Epithelial cell of esophagus (primary cell): ENCODE data around the gene GAPDHS.

Experiments used
- DNase-seq: peaks from one replicate; pipeline ENCODE4 v3.0.0; 2010; ENCODE audit warnings: low read depth
- H3K4me3 ChIP-seq: 2 replicates; pipeline ENCODE4 v1.5.1; 2011; ENCODE audit warnings: mild to moderate bottlenecking, low read length, control low read depth
- TF ChIP-seq, protein P1 (sequence below): IDR thresholded peaks from 2 replicates; pipeline ENCODE4 v1.5.1; 2011; ENCODE audit warnings: low read depth, mild to moderate bottlenecking, low read length, control low read depth, inconsistent platforms; ENCODE audit not compliant: insufficient read depth; ENCODE audit errors: missing control alignments

Gene GAPDHS

DNA sequence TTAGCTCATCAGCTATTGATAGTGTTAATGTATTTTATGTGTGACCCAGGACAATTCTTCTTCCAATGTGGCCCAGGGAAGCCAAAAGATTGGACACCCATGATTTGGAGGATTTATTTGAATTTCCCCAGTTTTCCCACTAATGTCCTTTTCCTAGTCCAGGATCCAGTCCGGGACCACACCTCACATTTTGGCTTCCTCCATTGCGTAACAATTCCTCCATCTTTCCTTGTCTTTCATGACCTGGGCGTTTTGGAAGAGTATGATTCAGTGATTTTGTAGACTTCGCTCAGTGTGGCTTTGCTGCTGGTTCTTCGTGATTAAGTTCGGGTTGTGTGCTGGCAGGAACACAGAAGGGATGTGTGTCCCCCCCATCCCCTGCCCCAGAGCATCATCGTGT is 33.5 kb downstream of the GAPDHS start:
- TF ChIP-seq, protein P1, sequence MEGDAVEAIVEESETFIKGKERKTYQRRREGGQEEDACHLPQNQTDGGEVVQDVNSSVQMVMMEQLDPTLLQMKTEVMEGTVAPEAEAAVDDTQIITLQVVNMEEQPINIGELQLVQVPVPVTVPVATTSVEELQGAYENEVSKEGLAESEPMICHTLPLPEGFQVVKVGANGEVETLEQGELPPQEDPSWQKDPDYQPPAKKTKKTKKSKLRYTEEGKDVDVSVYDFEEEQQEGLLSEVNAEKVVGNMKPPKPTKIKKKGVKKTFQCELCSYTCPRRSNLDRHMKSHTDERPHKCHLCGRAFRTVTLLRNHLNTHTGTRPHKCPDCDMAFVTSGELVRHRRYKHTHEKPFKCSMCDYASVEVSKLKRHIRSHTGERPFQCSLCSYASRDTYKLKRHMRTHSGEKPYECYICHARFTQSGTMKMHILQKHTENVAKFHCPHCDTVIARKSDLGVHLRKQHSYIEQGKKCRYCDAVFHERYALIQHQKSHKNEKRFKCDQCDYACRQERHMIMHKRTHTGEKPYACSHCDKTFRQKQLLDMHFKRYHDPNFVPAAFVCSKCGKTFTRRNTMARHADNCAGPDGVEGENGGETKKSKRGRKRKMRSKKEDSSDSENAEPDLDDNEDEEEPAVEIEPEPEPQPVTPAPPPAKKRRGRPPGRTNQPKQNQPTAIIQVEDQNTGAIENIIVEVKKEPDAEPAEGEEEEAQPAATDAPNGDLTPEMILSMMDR: no peak
- DNase-seq: no peak
- no peak overlapping the region for H3K4me3 ChIP-seq

DNA sequence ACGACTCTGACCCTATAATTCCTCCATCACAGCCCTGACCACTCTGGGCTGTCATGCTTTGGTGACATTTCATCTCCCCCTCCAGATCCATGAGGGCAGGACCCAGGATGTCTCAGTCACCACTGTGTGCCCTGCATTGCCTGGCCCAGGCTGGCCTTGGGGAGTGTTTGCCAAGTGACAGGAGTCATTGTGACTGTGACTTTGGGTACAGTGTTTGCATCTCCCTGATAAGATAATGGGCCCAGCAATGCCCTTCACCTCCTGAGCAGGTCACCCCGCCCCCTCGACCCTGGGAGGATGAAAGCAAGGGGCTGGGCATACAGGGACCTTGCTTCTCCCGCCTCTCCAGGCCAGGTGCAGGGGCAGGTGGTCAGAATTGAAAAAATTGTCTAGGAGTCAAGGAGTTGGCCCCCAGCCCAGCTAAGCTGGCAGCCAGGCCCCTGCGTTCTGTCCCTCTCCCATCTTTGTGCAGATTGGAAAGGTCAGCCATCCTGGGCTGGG is 36.1 kb downstream of the GAPDHS start:
- H3K4me3 ChIP-seq: no peak overlapping the region
- no peak for DNase-seq
- TF ChIP-seq, protein P1: no peak

DNA sequence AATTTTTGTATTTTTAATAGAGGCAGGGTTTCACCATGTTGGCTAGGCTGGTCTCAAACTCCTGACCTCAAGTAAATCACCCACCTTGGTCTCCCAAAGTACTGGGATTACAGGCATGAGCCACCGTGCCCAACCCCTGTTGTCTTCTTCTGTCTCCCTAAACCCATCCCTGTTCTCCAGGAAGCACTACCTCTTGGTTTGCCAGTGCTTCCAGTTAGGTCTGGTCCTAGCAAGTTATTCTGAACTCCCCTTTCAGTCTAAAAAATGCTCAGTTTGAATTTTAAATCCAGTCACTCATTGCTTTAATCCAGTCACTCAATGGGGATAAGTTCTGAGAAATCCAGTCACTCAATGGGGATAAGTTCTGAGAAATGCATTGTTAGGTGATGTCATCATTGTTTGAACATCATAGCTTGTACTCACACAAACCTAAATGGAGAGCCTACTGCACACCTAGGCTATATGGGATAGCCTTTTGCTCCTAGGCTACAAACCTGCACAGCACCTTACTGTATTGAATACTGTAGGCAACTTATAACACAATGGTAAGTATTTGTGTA is 38.2 kb downstream of the GAPDHS start:
- no peak overlapping the region for H3K4me3 ChIP-seq
- TF ChIP-seq, protein P1: no peak

DNA sequence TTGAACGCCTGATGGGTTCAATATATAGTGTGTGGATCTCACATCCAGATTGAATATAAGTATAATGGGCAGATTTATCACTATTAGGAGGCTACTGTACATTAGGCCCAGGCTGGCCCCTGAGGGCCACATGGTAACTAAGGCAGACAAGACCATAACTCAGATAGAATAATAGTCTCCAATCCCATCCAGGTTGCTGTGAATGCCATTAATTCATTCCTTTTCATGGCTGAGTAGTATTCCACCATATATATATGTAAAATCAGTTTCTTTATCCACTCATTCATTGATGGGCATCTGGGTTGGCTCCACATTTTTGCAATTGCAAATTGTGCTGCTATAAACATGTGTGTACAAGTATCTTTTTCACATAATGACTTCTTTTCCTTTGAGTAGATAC is 44.7 kb downstream of the GAPDHS start:
- TF ChIP-seq, protein P1: no peak
- DNase-seq: no peak
- H3K4me3 ChIP-seq: no peak overlapping the region

More for the DNA sequence above, 38.2 kb downstream of the GAPDHS start:
- DNase-seq: no peak

DNA sequence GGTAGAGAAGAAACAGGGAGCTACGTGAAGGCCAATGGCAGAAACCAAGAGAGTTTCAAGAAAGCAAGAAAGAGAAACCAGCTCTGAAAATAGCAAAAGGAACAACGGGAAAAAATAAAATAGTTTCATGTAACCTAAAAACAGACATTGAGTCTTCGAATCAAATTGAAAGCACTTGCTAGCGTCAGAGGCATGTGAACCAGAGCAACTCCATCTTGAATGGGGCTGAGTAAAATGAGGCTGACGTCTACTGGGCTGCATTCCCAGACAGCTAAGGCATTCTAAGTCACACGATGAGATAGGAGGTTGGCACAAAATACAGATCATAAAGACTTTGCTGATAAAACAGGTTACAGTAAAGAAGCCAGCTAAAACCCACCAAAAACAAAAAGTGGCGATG is 45.5 kb downstream of the GAPDHS start:
- no peak for DNase-seq
- no peak overlapping the region for H3K4me3 ChIP-seq
- TF ChIP-seq, protein P1: no peak

DNA sequence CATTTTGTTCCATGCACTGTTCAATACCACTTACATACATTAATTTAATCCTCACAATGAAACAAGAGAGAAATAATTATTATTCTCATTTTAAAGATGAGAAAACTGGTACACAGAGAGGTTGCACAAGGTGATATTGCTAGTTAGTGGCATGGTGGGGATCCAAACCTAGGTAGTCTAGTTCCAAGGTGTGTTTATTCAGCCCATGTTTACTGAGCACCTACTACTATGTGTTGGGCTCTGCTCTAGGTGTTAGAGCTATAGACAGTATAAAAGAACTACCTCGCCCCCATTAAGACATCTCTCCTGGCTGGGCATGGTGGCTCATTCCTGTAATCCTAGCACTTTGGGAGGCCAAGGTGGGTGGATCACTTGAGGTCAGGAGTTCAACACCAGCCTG is 49.5 kb downstream of the GAPDHS start:
- no peak for DNase-seq
- TF ChIP-seq, protein P1: no peak
- no peak overlapping the region for H3K4me3 ChIP-seq

DNA sequence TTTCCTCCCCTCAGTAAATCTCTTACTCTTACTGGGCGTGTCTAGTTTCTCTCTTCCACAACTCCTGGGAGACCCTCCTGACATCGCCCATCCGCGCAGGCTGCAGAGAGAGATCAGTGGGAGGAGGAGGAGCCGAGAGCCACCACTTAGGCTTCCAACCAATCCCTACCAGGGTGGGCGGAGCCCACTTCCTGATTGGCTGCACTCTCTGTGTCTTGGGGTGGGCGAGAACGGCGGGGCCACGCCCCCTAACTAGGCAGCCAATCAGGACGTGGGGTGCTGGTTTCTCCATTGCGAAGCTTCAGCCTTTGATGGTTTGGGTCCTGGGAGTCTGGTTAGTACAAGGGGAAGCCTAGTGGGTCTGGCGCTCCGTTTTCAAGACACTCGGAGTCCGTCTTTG is 52.6 kb downstream of the GAPDHS start, which contains the start of gene PMIS2:
Gene PMIS2, plus strand, starts transcription at position 326 of the 400 bp plus-strand sequence. CDS start 87 bp downstream, outside the sequence.
- TF ChIP-seq, protein P1: no peak

More for the DNA sequence above, 52.6 kb downstream of the GAPDHS start, which contains the start of gene PMIS2:
- H3K4me3 ChIP-seq: no peak within 1 kb of the TSS
- DNase-seq: no peak
